K562 (cell line): ENCODE measurements around the gene CEL. TPM values are rescaled to one million over a fixed set of nuclear protein-coding genes. Genes with fewer than 3 reads are reported as not detected.
A peak's percentile ranks its signal among the peaks of the same experiment; 100 is the strongest.

Source experiments
- C11orf30 ChIP-seq: fragments of 450-650 bp; IDR thresholded peaks from 2 replicates; pipeline ENCODE4 v1.6.1; 2016; ENCODE audit warnings: low read depth, mild to moderate bottlenecking
- CBX2 ChIP-seq: fragments of 200-600 bp; sonication (generic); IDR thresholded peaks from one replicate; pipeline ENCODE4 v1.6.1; 2012; ENCODE audit warnings: mild to moderate bottlenecking, low read length, inconsistent platforms; ENCODE audit not compliant: insufficient read depth, poor library complexity, severe bottlenecking
- CHD4 ChIP-seq: fragments of 200-600 bp; sonication (generic); IDR thresholded peaks from 3 replicates; pipeline ENCODE4 v1.6.1; 2012; ENCODE audit warnings: low read depth, mild to moderate bottlenecking, mixed read lengths, low read length, inconsistent platforms; ENCODE audit not compliant: insufficient read depth, insufficient replicate concordance, poor library complexity, severe bottlenecking
- FOSL1 ChIP-seq: fragments of 200-800 bp; sonication (Bioruptor generic); conservative IDR thresholded peaks from 2 replicates; pipeline ENCODE4 v1.6.1; 2016; ENCODE audit warnings: missing genetic modification characterization, missing compliant biosample characterization
- HIVEP1 ChIP-seq: fragments of 250-450 bp; sonication (Bioruptor Pico); IDR thresholded peaks from 2 replicates; pipeline ENCODE4 v1.4.0; 2020; ENCODE audit warnings: mild to moderate bottlenecking
- HNRNPL ChIP-seq: fragments of 200-400 bp; formaldehyde crosslinking; IDR thresholded peaks from 2 replicates; pipeline ENCODE4 v1.6.1; 2017; ENCODE audit warnings: low read depth, mild to moderate bottlenecking, low read length
- MYBL2 ChIP-seq, 2 experiments: fragments of 450-650 bp in 1 of 2; sonication (generic) in 1 of 2; formaldehyde crosslinking in 1 of 2; IDR thresholded peaks; 2 replicates each; pipeline versions ENCODE4 v1.6.1 to v1.8.1; 2017 to 2022; ENCODE audit warnings: borderline replicate concordance in 1 of 2, inconsistent platforms in 1 of 2, low read depth in 1 of 2, mild to moderate bottlenecking in 1 of 2, missing genetic modification reagents in 1 of 2, moderate library complexity in 1 of 2
- PCBP2 ChIP-seq: fragments of 200-400 bp; formaldehyde crosslinking; IDR thresholded peaks from 2 replicates; pipeline ENCODE4 v1.6.1; 2018; ENCODE audit warnings: low read length, low read depth, mild to moderate bottlenecking, moderate library complexity; ENCODE audit not compliant: poor library complexity, severe bottlenecking
- STAG1 ChIP-seq: sonication (generic); formaldehyde crosslinking; IDR thresholded peaks from 2 replicates; pipeline ENCODE4 v1.5.0; 2020; ENCODE audit warnings: missing genetic modification reagents, borderline replicate concordance
- TEAD4 ChIP-seq, 2 experiments: sonication (generic) in 1 of 2; formaldehyde crosslinking in 1 of 2; IDR thresholded peaks; 2 replicates each; pipeline versions ENCODE4 v1.6.1 to v1.8.0; 2012 to 2022; ENCODE audit warnings: borderline replicate concordance in 1 of 2, inconsistent platforms in 1 of 2, low read length in 1 of 2, mild to moderate bottlenecking in 1 of 2, missing genetic modification reagents in 1 of 2
- U2AF1 ChIP-seq: fragments of 200-400 bp; formaldehyde crosslinking; optimal IDR thresholded peaks from 2 replicates; pipeline ENCODE3; 2017; ENCODE audit warnings: mild to moderate bottlenecking, low read depth, low read length, moderate library complexity
- ZNF764 ChIP-seq: fragments of 250-450 bp; sonication (Bioruptor Pico); IDR thresholded peaks from 2 replicates; pipeline ENCODE4 v1.4.0; 2020; ENCODE audit warnings: low read depth, mild to moderate bottlenecking, moderate library complexity
- polyA plus RNA-seq, 8 experiments: library from polyadenylated mRNA; depleted of rRNA in 4 of 8; stranded (reverse) in 5 of 8; unstranded in 3 of 8; fragments of >200 nt; fragmentation: Nextera tagmentation in 2 of 8; fragmentation: Illumina TruSeq in 1 of 8; extraction: Ambion mirVana in 2 of 8; extraction: Trizol in 1 of 8; gene quantifications; 2 replicates each; pipeline versions ENCODE4 v1.2.1 to v1.2.3, GENCODE V29; 2011 to 2014; ENCODE audit warnings: inconsistent platforms in 1 of 8, missing spikeins in 1 of 8
- total RNA-seq, 7 experiments: library from RNA; depleted of rRNA in 6 of 7; stranded (reverse); fragments of >200 nt in 6 of 7; fragmentation: Illumina TruSeq in 2 of 7; extraction: Trizol in 2 of 7; gene quantifications; 2 replicates each; pipeline versions ENCODE4 v1.2.1 to v1.2.3, GENCODE V29; 2011 to 2021; ENCODE audit warnings: low replicate concordance in 1 of 7
- TF ChIP-seq, protein P1 (sequence below), 3 experiments: IDR thresholded peaks in 2 of 3; conservative IDR thresholded peaks in 1 of 3; 2 replicates each; pipeline ENCODE4 v1.5.1; 2011 to 2012; ENCODE audit warnings: low read length in 3 of 3, mild to moderate bottlenecking in 3 of 3, control low read depth in 2 of 3, improper control_type of control experiment in 1 of 3, inconsistent platforms in 1 of 3, low read depth in 1 of 3, mixed read lengths in 1 of 3, moderate library complexity in 1 of 3; ENCODE audit not compliant: insufficient read depth in 2 of 3
- TF ChIP-seq, protein P2 (sequence below): sonication (generic); formaldehyde crosslinking; IDR thresholded peaks from 2 replicates; pipeline ENCODE4 v1.8.1; 2022; ENCODE audit warnings: missing genetic modification reagents
- TF ChIP-seq, protein P3 (sequence below), 3 experiments: fragments of 200-800 bp in 1 of 3; fragments of 250-450 bp in 1 of 3; fragments of 450-650 bp in 1 of 3; sonication (Bioruptor Pico) in 1 of 3; sonication (Bioruptor generic) in 1 of 3; formaldehyde crosslinking in 1 of 3; IDR thresholded peaks; 2 replicates each; pipeline versions ENCODE4 v1.6.1 to v1.8.0; 2016 to 2022; ENCODE audit warnings: mild to moderate bottlenecking in 2 of 3, missing genetic modification characterization in 2 of 3, missing compliant biosample characterization in 1 of 3, moderate library complexity in 1 of 3
- TF ChIP-seq, protein P4 (sequence below): sonication (generic); IDR thresholded peaks from 2 replicates; pipeline ENCODE4 v1.6.1; 2016

Gene CEL
- total and polyA plus RNA-seq, 9 of the 15 experiments (the other 6 are each of a cell fraction or from before 2014, with no cell fraction given), result 0.09 to 3.0 (median 0.51) TPM; not detected in 2

DNA sequence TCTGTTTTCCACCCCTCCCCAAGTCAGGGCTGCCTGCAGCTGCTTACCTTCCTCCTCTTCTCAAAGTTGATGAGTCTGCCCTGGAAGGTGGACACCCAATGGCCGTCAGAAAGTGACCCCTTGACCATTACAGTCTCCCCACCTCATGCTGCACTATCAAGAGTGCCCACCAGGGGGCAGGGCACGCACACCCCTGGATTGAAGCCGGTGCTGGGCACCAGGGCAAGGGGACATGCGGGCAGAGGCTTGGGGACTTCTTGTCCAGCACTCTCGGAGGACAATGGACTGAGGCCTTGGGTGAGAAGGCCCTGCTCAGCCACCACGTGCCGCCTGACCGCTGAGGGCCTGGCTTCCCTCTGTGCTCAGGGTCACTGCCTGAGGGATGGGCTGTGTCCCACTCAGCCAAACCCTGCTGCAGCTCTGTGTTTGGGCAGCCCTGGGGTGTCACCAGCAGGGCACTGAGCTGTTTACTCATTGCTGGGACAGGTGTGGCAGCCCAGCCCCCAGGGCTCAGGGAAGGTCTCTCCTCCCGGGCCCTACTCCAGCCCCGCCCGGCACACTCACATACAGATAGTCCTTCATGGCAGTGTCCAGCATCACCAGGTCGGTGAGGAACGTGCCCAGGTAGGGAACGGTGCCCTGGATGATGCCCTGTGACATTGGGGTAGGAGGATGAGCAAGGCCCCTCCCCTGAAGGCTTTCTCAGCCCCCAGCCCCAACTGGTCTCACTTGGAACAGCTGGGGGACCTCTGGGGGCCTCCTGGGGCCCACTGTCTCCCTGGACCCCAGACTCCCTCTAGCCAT, 41.6 kb downstream of the CEL start (continued):
- TF ChIP-seq, protein P1, sequence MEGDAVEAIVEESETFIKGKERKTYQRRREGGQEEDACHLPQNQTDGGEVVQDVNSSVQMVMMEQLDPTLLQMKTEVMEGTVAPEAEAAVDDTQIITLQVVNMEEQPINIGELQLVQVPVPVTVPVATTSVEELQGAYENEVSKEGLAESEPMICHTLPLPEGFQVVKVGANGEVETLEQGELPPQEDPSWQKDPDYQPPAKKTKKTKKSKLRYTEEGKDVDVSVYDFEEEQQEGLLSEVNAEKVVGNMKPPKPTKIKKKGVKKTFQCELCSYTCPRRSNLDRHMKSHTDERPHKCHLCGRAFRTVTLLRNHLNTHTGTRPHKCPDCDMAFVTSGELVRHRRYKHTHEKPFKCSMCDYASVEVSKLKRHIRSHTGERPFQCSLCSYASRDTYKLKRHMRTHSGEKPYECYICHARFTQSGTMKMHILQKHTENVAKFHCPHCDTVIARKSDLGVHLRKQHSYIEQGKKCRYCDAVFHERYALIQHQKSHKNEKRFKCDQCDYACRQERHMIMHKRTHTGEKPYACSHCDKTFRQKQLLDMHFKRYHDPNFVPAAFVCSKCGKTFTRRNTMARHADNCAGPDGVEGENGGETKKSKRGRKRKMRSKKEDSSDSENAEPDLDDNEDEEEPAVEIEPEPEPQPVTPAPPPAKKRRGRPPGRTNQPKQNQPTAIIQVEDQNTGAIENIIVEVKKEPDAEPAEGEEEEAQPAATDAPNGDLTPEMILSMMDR (IDR thresholded peaks at IDR 0.05 in 2 of 3, conservative IDR thresholded peaks at IDR 0.05 in 1 of 3; ENCODE audit: insufficient read depth in 2 of 3, low read depth in 1 of 3, low read length in 3 of 3), result peak; percentile 87 to 95 (median 90)
- TF ChIP-seq TEAD4 (IDR thresholded peaks at IDR 0.05; ENCODE audit: low read length), result no peak
- TF ChIP-seq TEAD4 (CRISPR knock-in tag; IDR thresholded peaks at IDR 0.05; ENCODE audit: borderline replicate concordance), result 0 out of 2 replicates have a peak, but pooled peaks have one; percentile 55
- TF ChIP-seq STAG1 (CRISPR knock-in tag), result peak; percentile 87; the same call in 1 of the 2 replicates
- TF ChIP-seq, protein P2, sequence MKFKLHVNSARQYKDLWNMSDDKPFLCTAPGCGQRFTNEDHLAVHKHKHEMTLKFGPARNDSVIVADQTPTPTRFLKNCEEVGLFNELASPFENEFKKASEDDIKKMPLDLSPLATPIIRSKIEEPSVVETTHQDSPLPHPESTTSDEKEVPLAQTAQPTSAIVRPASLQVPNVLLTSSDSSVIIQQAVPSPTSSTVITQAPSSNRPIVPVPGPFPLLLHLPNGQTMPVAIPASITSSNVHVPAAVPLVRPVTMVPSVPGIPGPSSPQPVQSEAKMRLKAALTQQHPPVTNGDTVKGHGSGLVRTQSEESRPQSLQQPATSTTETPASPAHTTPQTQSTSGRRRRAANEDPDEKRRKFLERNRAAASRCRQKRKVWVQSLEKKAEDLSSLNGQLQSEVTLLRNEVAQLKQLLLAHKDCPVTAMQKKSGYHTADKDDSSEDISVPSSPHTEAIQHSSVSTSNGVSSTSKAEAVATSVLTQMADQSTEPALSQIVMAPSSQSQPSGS, result no peak
- no peak for TF ChIP-seq CBX2
- no peak for TF ChIP-seq MYBL2 (IDR thresholded peaks at IDR 0.05; ENCODE audit: low read depth)
- TF ChIP-seq MYBL2 (CRISPR knock-in tag; IDR thresholded peaks at IDR 0.05; ENCODE audit: borderline replicate concordance), result no peak
- no peak for TF ChIP-seq FOSL1 (tag)
- TF ChIP-seq U2AF1, result no peak
- no peak for TF ChIP-seq CHD4
- peak; percentile 42; the same call in 1 of the 2 replicates for TF ChIP-seq HNRNPL
- TF ChIP-seq PCBP2, result no peak
- TF ChIP-seq, protein P3, sequence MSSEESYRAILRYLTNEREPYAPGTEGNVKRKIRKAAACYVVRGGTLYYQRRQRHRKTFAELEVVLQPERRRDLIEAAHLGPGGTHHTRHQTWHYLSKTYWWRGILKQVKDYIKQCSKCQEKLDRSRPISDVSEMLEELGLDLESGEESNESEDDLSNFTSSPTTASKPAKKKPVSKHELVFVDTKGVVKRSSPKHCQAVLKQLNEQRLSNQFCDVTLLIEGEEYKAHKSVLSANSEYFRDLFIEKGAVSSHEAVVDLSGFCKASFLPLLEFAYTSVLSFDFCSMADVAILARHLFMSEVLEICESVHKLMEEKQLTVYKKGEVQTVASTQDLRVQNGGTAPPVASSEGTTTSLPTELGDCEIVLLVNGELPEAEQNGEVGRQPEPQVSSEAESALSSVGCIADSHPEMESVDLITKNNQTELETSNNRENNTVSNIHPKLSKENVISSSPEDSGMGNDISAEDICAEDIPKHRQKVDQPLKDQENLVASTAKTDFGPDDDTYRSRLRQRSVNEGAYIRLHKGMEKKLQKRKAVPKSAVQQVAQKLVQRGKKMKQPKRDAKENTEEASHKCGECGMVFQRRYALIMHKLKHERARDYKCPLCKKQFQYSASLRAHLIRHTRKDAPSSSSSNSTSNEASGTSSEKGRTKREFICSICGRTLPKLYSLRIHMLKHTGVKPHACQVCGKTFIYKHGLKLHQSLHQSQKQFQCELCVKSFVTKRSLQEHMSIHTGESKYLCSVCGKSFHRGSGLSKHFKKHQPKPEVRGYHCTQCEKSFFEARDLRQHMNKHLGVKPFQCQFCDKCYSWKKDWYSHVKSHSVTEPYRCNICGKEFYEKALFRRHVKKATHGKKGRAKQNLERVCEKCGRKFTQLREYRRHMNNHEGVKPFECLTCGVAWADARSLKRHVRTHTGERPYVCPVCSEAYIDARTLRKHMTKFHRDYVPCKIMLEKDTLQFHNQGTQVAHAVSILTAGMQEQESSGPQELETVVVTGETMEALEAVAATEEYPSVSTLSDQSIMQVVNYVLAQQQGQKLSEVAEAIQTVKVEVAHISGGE (CRISPR knock-in tag; IDR thresholded peaks at IDR 0.05), result no peak
- TF ChIP-seq ZNF764 (CRISPR knock-in tag), result no peak
- TF ChIP-seq HIVEP1 (CRISPR knock-in tag), result no peak
- TF ChIP-seq C11orf30, result no peak
- TF ChIP-seq, protein P4, sequence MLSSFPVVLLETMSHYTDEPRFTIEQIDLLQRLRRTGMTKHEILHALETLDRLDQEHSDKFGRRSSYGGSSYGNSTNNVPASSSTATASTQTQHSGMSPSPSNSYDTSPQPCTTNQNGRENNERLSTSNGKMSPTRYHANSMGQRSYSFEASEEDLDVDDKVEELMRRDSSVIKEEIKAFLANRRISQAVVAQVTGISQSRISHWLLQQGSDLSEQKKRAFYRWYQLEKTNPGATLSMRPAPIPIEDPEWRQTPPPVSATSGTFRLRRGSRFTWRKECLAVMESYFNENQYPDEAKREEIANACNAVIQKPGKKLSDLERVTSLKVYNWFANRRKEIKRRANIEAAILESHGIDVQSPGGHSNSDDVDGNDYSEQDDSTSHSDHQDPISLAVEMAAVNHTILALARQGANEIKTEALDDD, result no peak
